CD8-positive, alpha-beta memory T cell (primary cell): ENCODE results near the gene SESTD1. TPM values are rescaled to one million over a fixed set of nuclear protein-coding genes. Genes with fewer than 3 reads are reported as not detected.
A peak's percentile ranks its signal among the peaks of the same experiment; 100 is the strongest.
"Not testable (repeated sequence)": the region's sequence is repeated elsewhere in the genome, so short reads cannot be mapped to it uniquely, and the experiment has no call there.

ENCODE experiments used
- CTCF ChIA-PET: fragments of 350-600 bp; sonication (Branson Sonifier 250); formaldehyde crosslinking; loops from one replicate; lab custom pipeline; 2021; ENCODE audit warnings: antibody characterized with exemption; lab: Charles Lee
- POLR2A ChIA-PET: fragments of 350-600 bp; sonication (Branson Sonifier 250); formaldehyde crosslinking; loops from one replicate; lab custom pipeline; 2021; ENCODE audit warnings: antibody characterized with exemption; lab: Charles Lee
- DNase-seq, 5 donors: peaks; one replicate each; pipeline versions ENCODE4 v3.0.0 to v3.0.0-alpha.2; 2020 to 2022; ENCODE audit warnings: mixed read lengths in 1 of 5
- H3K27ac ChIP-seq: one replicate; pipeline ENCODE4 v1.7.0; 2013; ENCODE audit warnings: low read depth, mild to moderate bottlenecking, low read length, moderate library complexity
- H3K27me3 ChIP-seq: 2 replicates; pipeline ENCODE4 v1.7.0; 2013; ENCODE audit warnings: low read length, mild to moderate bottlenecking; ENCODE audit not compliant: insufficient read depth, poor library complexity, severe bottlenecking
- H3K36me3 ChIP-seq: 2 replicates; pipeline ENCODE4 v1.7.0; 2013; ENCODE audit warnings: mild to moderate bottlenecking, low read length, moderate library complexity; ENCODE audit not compliant: insufficient read depth
- H3K4me1 ChIP-seq: 2 replicates; pipeline ENCODE4 v1.7.0; 2013; ENCODE audit warnings: mild to moderate bottlenecking, low read length, moderate library complexity; ENCODE audit not compliant: insufficient read depth
- H3K4me3 ChIP-seq: 2 replicates; pipeline ENCODE4 v1.7.0; 2013; ENCODE audit warnings: mild to moderate bottlenecking, low read length
- H3K9me3 ChIP-seq: 2 replicates; pipeline ENCODE4 v1.7.0; 2013; ENCODE audit warnings: mild to moderate bottlenecking, low read length
- H3K27ac Mint-ChIP-seq, 8 donors: one replicate each; pipeline ENCODE4 v1.8.0; 2020 to 2021; ENCODE audit warnings: mixed read lengths in 8 of 8, mild to moderate bottlenecking in 6 of 8, inconsistent platforms in 3 of 8, moderate library complexity in 3 of 8
- H3K27me3 Mint-ChIP-seq, 2 donors: one replicate each; pipeline ENCODE4 v1.8.0; 2020 to 2021; ENCODE audit warnings: mixed read lengths in 2 of 2, mild to moderate bottlenecking in 1 of 2, moderate library complexity in 1 of 2
- H3K36me3 Mint-ChIP-seq, 3 donors: one replicate each; pipeline ENCODE4 v1.8.0; 2020 to 2021; ENCODE audit warnings: mixed read lengths in 3 of 3, inconsistent platforms in 1 of 3, mild to moderate bottlenecking in 1 of 3
- H3K4me1 Mint-ChIP-seq, 3 donors: one replicate each; pipeline ENCODE4 v1.8.0; 2020 to 2021; ENCODE audit warnings: mixed read lengths in 3 of 3, inconsistent platforms in 1 of 3, mild to moderate bottlenecking in 1 of 3
- H3K4me3 Mint-ChIP-seq, 7 donors: one replicate each; pipeline ENCODE4 v1.8.0; 2020 to 2021; ENCODE audit warnings: mixed read lengths in 7 of 7, mild to moderate bottlenecking in 6 of 7, moderate library complexity in 4 of 7, inconsistent platforms in 2 of 7
- H3K9me3 Mint-ChIP-seq, 5 donors: one replicate each; pipeline ENCODE4 v1.8.0; 2020 to 2022; ENCODE audit warnings: mixed read lengths in 5 of 5, mild to moderate bottlenecking in 3 of 5, moderate library complexity in 2 of 5, inconsistent platforms in 1 of 5
- polyA plus RNA-seq: library from polyadenylated mRNA; unstranded; fragments of 300-500 nt; fragmentation: Illumina TruSeq; gene quantifications from one replicate; pipeline ENCODE4 v1.2.3, GENCODE V29; 2021
- total RNA-seq, 2 experiments: library from RNA; stranded (reverse); gene quantifications; one replicate each; pipeline ENCODE4 v1.2.3, GENCODE V29; 2021

SESTD1 gene
- total and polyA plus RNA-seq, 3 experiments from 2014 or later = 1.6 to 3.7 (median 2.2) TPM

DNA sequence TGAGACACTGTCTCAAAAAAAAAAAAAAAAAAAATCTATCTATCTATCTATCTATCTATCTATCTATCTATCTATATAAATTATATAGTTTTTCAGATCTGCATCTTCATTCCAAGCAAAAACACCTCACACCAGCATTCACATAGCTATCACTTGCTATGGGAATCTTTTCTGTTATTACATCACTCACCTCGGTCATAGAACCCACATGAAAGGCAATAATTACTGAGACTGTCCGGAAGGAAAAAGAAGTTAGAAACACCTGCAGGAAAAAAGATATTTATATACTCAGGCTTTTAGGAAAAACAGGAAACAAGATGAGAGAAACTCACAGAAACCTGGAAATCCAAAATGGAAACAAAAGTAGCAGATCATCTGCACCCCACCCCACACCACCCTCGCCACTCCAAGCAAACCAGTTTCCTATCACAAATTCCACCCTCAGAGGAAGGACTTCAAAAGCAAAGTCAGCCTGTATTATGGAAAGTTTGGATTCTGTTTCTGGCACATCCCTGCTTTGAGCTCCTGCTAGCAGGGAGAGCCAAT, 192.7 kb downstream of the SESTD1 start:
- DNase-seq = no peak
- Mint-ChIP-seq H3K27me3 (peaks cover 0 to 4% of the 10 kb centered on the region in 2 donors), H3K4me1 (no peaks in the 10 kb centered on the region), H3K9me3 (peaks cover 0 to 5% (median 3%) of the 10 kb centered on the region in 5 donors), H3K36me3 (no peaks in the 10 kb centered on the region), H3K4me3 (no peak overlapping the region), H3K27ac (no peak overlapping the region)
- Histone ChIP-seq H3K27ac (no peak overlapping the region), H3K27me3 (no peaks in the 10 kb centered on the region), H3K9me3 (no peaks in the 10 kb centered on the region), H3K36me3 (no peaks in the 10 kb centered on the region), H3K4me3 (no peak overlapping the region), H3K4me1 (no peaks in the 10 kb centered on the region)
- CTCF ChIA-PET = no interaction called here
- POLR2A ChIA-PET = no interaction called here

DNA sequence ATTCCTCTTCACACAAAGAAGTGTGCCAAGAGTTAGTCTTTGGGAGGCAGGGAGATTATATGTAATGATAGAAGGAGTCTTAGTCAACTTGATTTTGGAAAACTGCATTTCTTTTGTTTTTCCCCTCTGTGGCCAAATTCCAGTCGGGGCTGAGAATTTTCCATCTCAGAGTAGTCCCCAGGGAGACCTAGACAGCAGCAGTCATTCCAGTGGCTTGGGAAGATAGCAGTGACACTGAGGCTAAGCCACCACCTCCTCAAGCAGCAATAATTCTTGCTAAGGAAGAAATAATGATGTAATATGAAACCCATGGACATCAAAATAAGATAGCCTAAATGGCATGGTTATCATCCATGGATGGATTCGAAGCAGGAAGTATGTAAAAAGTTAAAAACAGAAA, 193.7 kb downstream of the SESTD1 start:
- no peak overlapping the region for H3K27ac ChIP-seq
- no peaks in the 10 kb centered on the region for H3K4me1 ChIP-seq
- CTCF ChIA-PET = no interaction called here
- Mint-ChIP-seq H3K27me3 (peaks cover 0 to 4% of the 10 kb centered on the region in 2 donors), H3K9me3 (peaks cover 0 to 3% (median 2%) of the 10 kb centered on the region in 5 donors), H3K4me3 (no peak overlapping the region), H3K27ac (no peak overlapping the region), H3K36me3 (no peaks in the 10 kb centered on the region), H3K4me1 (no peaks in the 10 kb centered on the region)
- H3K4me3 ChIP-seq = no peak overlapping the region
- no peak for DNase-seq
- H3K9me3 ChIP-seq = no peaks in the 10 kb centered on the region
- POLR2A ChIA-PET = no interaction called here
- H3K36me3 ChIP-seq = no peaks in the 10 kb centered on the region
- H3K27me3 ChIP-seq = no peaks in the 10 kb centered on the region

DNA sequence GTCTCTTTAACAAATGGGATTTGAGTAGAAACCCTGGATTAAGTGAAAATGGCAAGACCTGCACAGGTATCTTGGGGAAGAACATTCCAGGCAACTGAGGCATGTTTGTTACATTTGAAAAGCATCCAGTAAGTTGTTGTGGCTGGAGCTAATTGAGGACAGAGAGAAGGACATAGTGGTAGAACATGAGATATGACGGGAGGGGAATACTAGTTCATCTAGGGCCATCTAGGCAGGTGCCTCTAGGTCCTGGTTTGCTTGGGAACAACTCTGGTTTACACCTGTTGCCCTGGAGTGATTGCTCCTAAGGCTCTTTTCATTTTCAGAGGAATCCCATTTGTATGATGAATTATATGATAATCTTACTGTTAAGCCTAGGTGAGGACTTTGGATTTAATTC, 194.9 kb downstream of the SESTD1 start:
- peaks cover 0 to 3% (median 2%) of the 10 kb centered on the region in 5 donors for H3K9me3 Mint-ChIP-seq
- ChIA-PET POLR2A (no interaction called here), CTCF (no interaction called here)
- no peaks in the 10 kb centered on the region for H3K36me3 Mint-ChIP-seq
- H3K36me3 ChIP-seq = no peaks in the 10 kb centered on the region
- no peak overlapping the region for H3K27ac ChIP-seq
- H3K27ac Mint-ChIP-seq = no peak overlapping the region
- H3K27me3 ChIP-seq = no peaks in the 10 kb centered on the region
- H3K27me3 Mint-ChIP-seq = peaks cover 0 to 4% of the 10 kb centered on the region in 2 donors
- H3K4me3 Mint-ChIP-seq = no peak overlapping the region
- no peaks in the 10 kb centered on the region for H3K4me1 ChIP-seq
- H3K4me3 ChIP-seq = no peak overlapping the region
- no peaks in the 10 kb centered on the region for H3K4me1 Mint-ChIP-seq
- no peak for DNase-seq
- H3K9me3 ChIP-seq = no peaks in the 10 kb centered on the region

DNA sequence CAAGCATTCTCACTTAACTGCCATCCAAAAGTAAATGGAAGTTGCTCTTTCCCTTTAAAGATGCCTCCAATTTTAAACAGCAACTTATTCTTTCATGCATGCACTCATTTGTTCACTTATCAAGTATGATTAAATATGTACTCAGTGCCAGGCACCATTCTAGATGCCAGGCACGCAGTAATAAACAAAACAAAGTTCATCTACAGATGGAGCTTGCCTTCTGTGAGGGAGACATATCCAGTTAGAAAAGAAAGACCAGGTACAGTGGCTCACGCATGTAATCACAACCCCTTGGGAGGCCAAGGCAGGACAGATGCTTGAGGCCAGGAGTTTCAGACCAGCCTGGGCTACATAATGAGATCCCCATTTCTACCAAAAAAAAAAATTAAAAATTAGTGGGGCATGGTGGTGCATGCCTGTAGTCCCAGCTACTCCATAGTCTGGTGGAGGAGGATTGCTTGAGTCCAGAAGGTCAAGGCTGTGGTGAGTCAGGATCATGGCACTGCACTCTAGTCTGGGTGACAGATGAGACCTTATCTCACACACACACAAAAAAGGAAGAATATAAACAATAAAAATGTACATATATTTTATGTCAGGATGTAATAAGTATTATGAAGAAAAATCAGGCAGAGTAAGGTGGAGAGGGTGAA, 195.5 kb downstream of the SESTD1 start:
- H3K4me3 Mint-ChIP-seq = no peak overlapping the region
- H3K36me3 Mint-ChIP-seq = no peaks in the 10 kb centered on the region
- POLR2A ChIA-PET = no interaction called here
- Histone ChIP-seq H3K9me3 (no peaks in the 10 kb centered on the region), H3K4me3 (no peak overlapping the region), H3K27me3 (no peaks in the 10 kb centered on the region), H3K4me1 (no peaks in the 10 kb centered on the region), H3K27ac (no peak overlapping the region), H3K36me3 (no peaks in the 10 kb centered on the region)
- H3K9me3 Mint-ChIP-seq = peaks cover 0 to 3% (median 2%) of the 10 kb centered on the region in 5 donors
- H3K4me1 Mint-ChIP-seq = no peaks in the 10 kb centered on the region
- CTCF ChIA-PET = no interaction called here
- H3K27me3 Mint-ChIP-seq = peaks cover 0 to 4% of the 10 kb centered on the region in 2 donors
- no peak for DNase-seq
- H3K27ac Mint-ChIP-seq = no peak overlapping the region

DNA sequence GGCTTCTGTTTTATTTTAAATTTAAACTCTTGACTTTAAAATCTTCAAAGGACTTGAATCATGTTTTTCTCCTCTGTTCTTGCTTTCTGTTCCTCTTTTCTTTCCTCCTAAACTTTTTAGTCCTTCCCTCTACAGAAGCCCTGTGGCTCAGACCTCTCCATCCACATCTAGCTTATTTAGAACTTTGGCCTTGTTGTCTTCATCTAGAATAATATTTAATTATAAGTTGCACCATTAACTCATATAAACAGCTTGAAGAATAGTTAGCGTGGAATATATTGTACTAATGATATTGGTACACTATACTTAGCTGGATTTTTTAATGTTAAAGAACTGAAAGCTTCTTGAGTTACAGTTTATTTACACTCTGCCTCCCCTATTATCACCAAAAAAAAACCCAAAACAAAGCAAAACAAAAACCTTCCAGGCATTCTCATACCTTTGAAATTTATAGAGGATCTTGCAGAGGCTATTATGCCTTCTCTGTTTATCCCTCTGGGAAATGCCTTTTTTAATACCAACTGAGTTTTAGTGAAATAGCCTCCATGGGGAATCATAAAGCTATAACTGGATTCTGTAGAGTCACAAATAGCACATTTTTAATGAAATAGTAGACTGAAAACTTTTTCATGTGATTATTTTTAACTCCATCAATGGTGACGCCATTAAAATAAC, 205.5 kb downstream of the SESTD1 start:
- Mint-ChIP-seq H3K4me1 (no peaks in the 10 kb centered on the region), H3K27ac (no peak overlapping the region), H3K36me3 (no peaks in the 10 kb centered on the region), H3K4me3 (no peak overlapping the region), H3K9me3 (peaks cover 0 to 4% (median 1%) of the 10 kb centered on the region in 5 donors), H3K27me3 (peaks cover 0 to 1% of the 10 kb centered on the region in 2 donors)
- POLR2A ChIA-PET = no interaction called here
- H3K36me3 ChIP-seq = no peaks in the 10 kb centered on the region
- CTCF ChIA-PET = no interaction called here
- H3K9me3 ChIP-seq = no peaks in the 10 kb centered on the region
- DNase-seq = no peak
- H3K4me3 ChIP-seq = no peak overlapping the region
- H3K4me1 ChIP-seq = no peaks in the 10 kb centered on the region
- H3K27ac ChIP-seq = no peak overlapping the region
- no peaks in the 10 kb centered on the region for H3K27me3 ChIP-seq

DNA sequence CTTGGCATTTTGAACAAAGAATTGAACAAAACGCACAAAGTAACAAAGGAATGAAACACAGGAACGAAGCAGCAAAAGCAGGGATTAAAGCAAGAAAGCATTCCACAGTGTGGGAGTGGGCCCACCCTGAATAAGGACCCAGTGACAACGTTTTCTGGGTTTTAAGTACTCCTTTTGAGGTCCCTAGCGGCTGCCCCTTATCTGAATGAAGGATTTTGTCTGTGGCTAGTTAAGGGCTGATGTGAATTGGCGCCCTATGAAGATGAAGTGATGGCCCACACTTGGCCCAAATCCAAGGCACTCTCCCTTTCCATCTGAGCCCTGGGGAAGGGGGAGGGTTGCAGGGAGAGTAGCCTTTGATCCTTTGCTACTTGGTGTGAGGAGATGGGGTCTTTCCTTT, 206.9 kb downstream of the SESTD1 start:
- H3K27me3 Mint-ChIP-seq = peaks cover 0 to 1% of the 10 kb centered on the region in 2 donors
- ChIA-PET CTCF (no interaction called here), POLR2A (no interaction called here)
- Histone ChIP-seq H3K4me3 (no peak overlapping the region), H3K4me1 (no peaks in the 10 kb centered on the region), H3K9me3 (no peaks in the 10 kb centered on the region), H3K27ac (no peak overlapping the region), H3K36me3 (no peaks in the 10 kb centered on the region), H3K27me3 (no peaks in the 10 kb centered on the region)
- no peaks in the 10 kb centered on the region for H3K36me3 Mint-ChIP-seq
- H3K9me3 Mint-ChIP-seq = peaks cover 0 to 4% (median 1%) of the 10 kb centered on the region in 5 donors
- no peak overlapping the region for H3K4me3 Mint-ChIP-seq
- H3K27ac Mint-ChIP-seq = peak overlapping the region in 2 of 8 donors; percentile 33 to 52
- H3K4me1 Mint-ChIP-seq = no peaks in the 10 kb centered on the region
- DNase-seq = no peak

DNA sequence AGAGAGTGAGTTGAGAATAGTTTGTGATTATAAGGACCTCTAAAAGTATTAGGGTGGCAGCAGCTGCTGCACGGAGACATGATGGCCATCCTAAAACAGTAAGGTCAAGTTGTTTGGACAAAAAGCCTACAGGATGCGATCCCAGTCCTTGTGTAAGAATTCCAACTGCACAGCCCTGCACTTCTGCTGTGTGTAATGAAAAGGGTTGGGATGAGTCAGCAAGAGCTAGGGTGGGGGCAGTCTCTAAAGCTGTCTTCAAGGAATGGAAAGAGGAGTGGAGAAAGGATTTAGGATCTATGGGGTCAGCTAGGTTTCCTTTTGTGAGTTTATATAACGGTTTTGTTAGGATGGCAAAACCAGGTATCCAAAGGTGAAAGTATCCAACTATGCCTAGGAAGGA, 211.1 kb downstream of the SESTD1 start:
- POLR2A ChIA-PET, H3K4me3 ChIP-seq, H3K9me3 Mint-ChIP-seq, DNase-seq, H3K36me3 ChIP-seq, H3K27me3 Mint-ChIP-seq, H3K27me3 ChIP-seq, H3K4me3 Mint-ChIP-seq, H3K27ac Mint-ChIP-seq, H3K36me3 Mint-ChIP-seq, H3K4me1 ChIP-seq, H3K9me3 ChIP-seq, CTCF ChIA-PET, H3K27ac ChIP-seq: not testable (repeated sequence)
- H3K4me1 Mint-ChIP-seq = peaks cover 11 to 20% (median 17%) of the 10 kb centered on the region in 3 donors
